Suprapubic skin (tissue), 4 donors: Measurements from ENCODE around the gene TNNC1. TPM values are rescaled to one million over a fixed set of nuclear protein-coding genes. Genes with fewer than 3 reads are reported as not detected.
A peak's percentile ranks its signal among the peaks of the same experiment; 100 is the strongest.

Experiments
- DNase-seq, 2 donors: peaks; one replicate each; pipeline ENCODE4 v3.0.0-alpha.2; 2019; ENCODE audit warnings: low spot score in 2 of 2
- H3K27ac ChIP-seq: fragments of 200-600 bp; sonication (generic); one replicate; pipeline ENCODE4 v1.5.1; 2019
- H3K27me3 ChIP-seq: fragments of 200-600 bp; sonication (generic); one replicate; pipeline ENCODE4 v1.5.1; 2019
- H3K36me3 ChIP-seq: fragments of 200-600 bp; sonication (generic); one replicate; pipeline ENCODE4 v1.5.1; 2019
- H3K4me1 ChIP-seq: fragments of 200-600 bp; sonication (generic); one replicate; pipeline ENCODE4 v1.5.1; 2019
- H3K4me3 ChIP-seq: fragments of 200-600 bp; sonication (generic); one replicate; pipeline ENCODE4 v1.5.1; 2019; ENCODE audit warnings: mild to moderate bottlenecking
- H3K9me3 ChIP-seq: fragments of 200-600 bp; sonication (generic); one replicate; pipeline ENCODE4 v1.5.1; 2019
- CTCF ChIP-seq, 2 donors: fragments of 200-600 bp in 1 of 2; fragments of 450-650 bp in 1 of 2; sonication (generic) in 1 of 2; IDR thresholded peaks; one replicate each; pipeline ENCODE4 v1.5.1; 2016 to 2019; ENCODE audit warnings: antibody characterized with exemption in 2 of 2, mild to moderate bottlenecking in 1 of 2, moderate library complexity in 1 of 2
- EP300 ChIP-seq: sonication (generic); formaldehyde crosslinking; IDR thresholded peaks from one replicate; pipeline ENCODE4 v1.6.1; 2017; ENCODE audit warnings: antibody characterized with exemption
- POLR2A ChIP-seq, 2 donors: fragments of 450-650 bp; IDR thresholded peaks; one replicate each; pipeline ENCODE4 v1.6.1; 2017; ENCODE audit warnings: antibody characterized with exemption in 2 of 2, mild to moderate bottlenecking in 2 of 2, moderate library complexity in 2 of 2
- POLR2AphosphoS5 ChIP-seq, 3 donors: sonication (generic); formaldehyde crosslinking; IDR thresholded peaks; one replicate each; pipeline ENCODE4 v1.6.1; 2017; ENCODE audit warnings: antibody characterized with exemption in 3 of 3
- WGBS: methylation state at CpG from one replicate; pipeline ENCODE4 v1.1.5; 2018; 5-methylcytosine and 5-hydroxymethylcytosine counted together
- total RNA-seq, 4 donors: library from RNA; depleted of rRNA; stranded (reverse); fragments of >200 nt; gene quantifications; one replicate each; pipeline ENCODE4 v1.1.0, GENCODE V29; 2016

TNNC1 gene
- total RNA-seq, 4 donors from 2014 or later, result 1.4 to 15.9 (median 8.4) TPM

- Histone ChIP-seq H3K4me1 (peaks cover 23% of the 10 kb centered on the region), H3K27ac (no peak overlapping the region), H3K36me3 (no peaks in the 10 kb centered on the region), H3K4me3 (peak overlapping the region; percentile 46), H3K27me3 (no peaks in the 10 kb centered on the region), H3K9me3 (no peaks in the 10 kb centered on the region)
- DNase-seq, result no peak
- 88% methylated on average over 8 of the region's 8 CpGs for WGBS
- TF ChIP-seq POLR2A (IDR thresholded peaks at IDR 0.05), result no peak
- TF ChIP-seq EP300, result no peak
- TF ChIP-seq CTCF (IDR thresholded peaks at IDR 0.05), result no peak
- TF ChIP-seq POLR2AphosphoS5 (IDR thresholded peaks at IDR 0.05), result no peak
Observed at GRCh38 chr3:52443268-52443610, 10.6 kb downstream of the TNNC1 start.

GRCh38 chr3:52442409-52443267 lies 11.2 kb downstream of the TNNC1 start:
- no peaks in the 10 kb centered on the region for H3K36me3 ChIP-seq
- no peaks in the 10 kb centered on the region for H3K27me3 ChIP-seq
- TF ChIP-seq POLR2A (IDR thresholded peaks at IDR 0.05) (no peak), POLR2AphosphoS5 (IDR thresholded peaks at IDR 0.05) (no peak), EP300 (no peak)
- H3K4me1 ChIP-seq, result peaks cover 29% of the 10 kb centered on the region
- H3K9me3 ChIP-seq, result no peaks in the 10 kb centered on the region
- WGBS, result 85% methylated on average over 16 of the region's 16 CpGs
- H3K4me3 ChIP-seq, result peak overlapping the region; percentile 46
- peak in 1 of 2 donors; percentile 59 for DNase-seq
- H3K27ac ChIP-seq, result no peak overlapping the region

- H3K4me1 ChIP-seq, result peaks cover 37% of the 10 kb centered on the region
- H3K27ac ChIP-seq, result no peak overlapping the region
- H3K9me3 ChIP-seq, result no peaks in the 10 kb centered on the region
- WGBS, result 81% methylated on average over 11 of the region's 18 CpGs
- no peaks in the 10 kb centered on the region for H3K36me3 ChIP-seq
- H3K4me3 ChIP-seq, result peak overlapping the region; percentile 46
- TF ChIP-seq EP300, result no peak
- TF ChIP-seq POLR2A (IDR thresholded peaks at IDR 0.05), result no peak
- no peak for TF ChIP-seq POLR2AphosphoS5 (IDR thresholded peaks at IDR 0.05)
- TF ChIP-seq CTCF (IDR thresholded peaks at IDR 0.05), result no peak
- H3K27me3 ChIP-seq, result no peaks in the 10 kb centered on the region
- DNase-seq, result peak in 1 of 2 donors; percentile 59
Observed at GRCh38 chr3:52441772-52442332, 12.0 kb downstream of the TNNC1 start.

GRCh38 chr3:52441091-52441771 lies 12.6 kb downstream of the TNNC1 start:
- Histone ChIP-seq H3K4me3 (peak overlapping the region; percentile 12), H3K4me1 (peaks cover 42% of the 10 kb centered on the region), H3K27me3 (no peaks in the 10 kb centered on the region), H3K27ac (no peak overlapping the region), H3K36me3 (no peaks in the 10 kb centered on the region), H3K9me3 (no peaks in the 10 kb centered on the region)
- TF ChIP-seq POLR2AphosphoS5 (IDR thresholded peaks at IDR 0.05) (no peak), EP300 (no peak), POLR2A (IDR thresholded peaks at IDR 0.05) (no peak), CTCF (IDR thresholded peaks at IDR 0.05) (no peak)
- peak in 1 of 2 donors; percentile 56 for DNase-seq
- whole genome bisulfite sequencing, result 91% methylated on average over 22 of the region's 23 CpGs

- Histone ChIP-seq H3K27me3 (no peaks in the 10 kb centered on the region), H3K9me3 (no peaks in the 10 kb centered on the region), H3K4me1 (peaks cover 45% of the 10 kb centered on the region), H3K27ac (no peak overlapping the region), H3K4me3 (no peak overlapping the region), H3K36me3 (no peaks in the 10 kb centered on the region)
- no peak for TF ChIP-seq EP300
- no peak for TF ChIP-seq POLR2AphosphoS5 (IDR thresholded peaks at IDR 0.05)
- TF ChIP-seq POLR2A (IDR thresholded peaks at IDR 0.05), result no peak
- TF ChIP-seq CTCF (IDR thresholded peaks at IDR 0.05), result no peak
- DNase-seq, result peak in 1 of 2 donors; percentile 27
- 88% methylated on average over 9 of the region's 14 CpGs for WGBS
Observed at GRCh38 chr3:52440671-52441070, 13.2 kb downstream of the TNNC1 start.
